ENCODE results near the gene RBM5.

Gene RBM5

DNA sequence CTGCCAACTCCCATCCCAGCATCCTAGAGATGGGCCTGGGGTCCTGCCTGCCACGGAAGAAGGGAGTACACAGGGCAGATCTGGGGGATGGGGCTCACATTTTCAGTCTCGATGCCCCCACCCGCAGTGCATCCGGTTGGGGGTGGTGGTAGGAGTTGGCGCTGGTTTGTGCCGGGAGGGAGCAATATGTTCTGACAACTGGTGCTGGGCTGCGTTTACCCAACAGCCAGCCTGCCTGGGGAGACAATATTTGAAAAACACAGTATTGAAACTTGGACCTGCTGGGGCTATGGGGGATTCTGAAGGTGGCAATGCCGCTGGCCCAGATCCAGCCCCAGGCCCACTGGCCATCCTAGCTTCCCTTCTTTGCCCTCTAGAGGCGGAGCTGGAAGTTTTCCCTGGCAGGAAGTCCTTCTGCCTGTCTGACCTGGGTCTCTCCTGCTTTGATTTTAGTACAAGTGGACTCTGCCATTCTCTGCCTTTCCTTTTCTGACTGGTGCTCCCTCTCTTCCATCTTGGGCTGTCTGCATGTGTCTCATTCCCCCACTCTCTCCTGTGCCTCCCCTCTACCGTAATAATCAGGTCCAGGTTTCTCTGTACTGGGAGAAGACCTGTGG lies 69.9 kb downstream of the RBM5 start:
- no peak for DNase-seq (ENCODE audit: low read depth in 1 of 2, low spot score in 1 of 2)

DNA sequence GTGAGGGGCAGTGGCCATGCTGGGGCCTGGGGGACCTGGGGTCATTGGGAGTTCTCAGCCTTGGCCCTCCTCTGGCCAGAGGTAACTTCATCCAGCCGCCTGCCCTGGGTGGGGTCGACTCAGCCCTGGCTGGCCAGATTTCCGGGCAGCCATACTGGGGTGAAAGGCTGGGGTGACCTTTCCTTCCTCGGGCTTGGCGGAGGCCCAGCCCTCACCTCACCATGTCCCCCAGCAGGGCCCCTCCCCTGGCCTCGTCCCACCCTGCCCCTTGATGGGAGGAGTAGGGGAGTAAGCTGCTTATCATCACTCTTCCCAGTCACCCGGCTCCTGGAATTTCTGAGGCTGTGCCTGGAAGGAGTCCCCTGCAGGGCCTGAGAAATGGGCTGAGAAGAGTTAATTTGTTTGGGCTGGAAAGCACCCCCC lies 71.9 kb downstream of the RBM5 start:
- no peak for DNase-seq (ENCODE audit: low read depth in 1 of 2, low spot score in 1 of 2)

DNA sequence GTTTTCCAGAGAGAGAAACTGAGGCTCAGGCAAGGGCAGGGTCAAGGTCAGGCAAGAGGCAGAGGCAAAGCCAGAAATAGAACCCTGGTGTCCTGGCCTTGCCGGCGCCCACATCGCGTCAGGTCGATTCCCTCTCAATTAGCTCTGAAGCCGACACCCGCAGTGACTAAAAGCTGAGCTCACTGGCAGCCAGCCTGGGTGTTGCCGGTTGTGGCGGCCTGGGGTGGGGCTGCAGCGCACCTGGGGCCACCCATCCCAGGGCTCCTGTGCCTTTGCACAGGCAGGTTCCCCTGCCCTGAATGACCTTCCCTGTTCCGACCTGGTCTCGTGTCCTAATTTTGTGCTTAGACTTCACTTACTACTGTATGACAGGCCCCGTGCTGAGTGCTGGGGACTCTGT lies 72.6 kb downstream of the RBM5 start:
- no peak for DNase-seq (ENCODE audit: low read depth in 1 of 2, low spot score in 1 of 2)

- DNase-seq (ENCODE audit: low read depth in 1 of 2, low spot score in 1 of 2) = no peak
Observed at GRCh38 chr3:50162034-50162883, 73.5 kb downstream of the RBM5 start.

DNA sequence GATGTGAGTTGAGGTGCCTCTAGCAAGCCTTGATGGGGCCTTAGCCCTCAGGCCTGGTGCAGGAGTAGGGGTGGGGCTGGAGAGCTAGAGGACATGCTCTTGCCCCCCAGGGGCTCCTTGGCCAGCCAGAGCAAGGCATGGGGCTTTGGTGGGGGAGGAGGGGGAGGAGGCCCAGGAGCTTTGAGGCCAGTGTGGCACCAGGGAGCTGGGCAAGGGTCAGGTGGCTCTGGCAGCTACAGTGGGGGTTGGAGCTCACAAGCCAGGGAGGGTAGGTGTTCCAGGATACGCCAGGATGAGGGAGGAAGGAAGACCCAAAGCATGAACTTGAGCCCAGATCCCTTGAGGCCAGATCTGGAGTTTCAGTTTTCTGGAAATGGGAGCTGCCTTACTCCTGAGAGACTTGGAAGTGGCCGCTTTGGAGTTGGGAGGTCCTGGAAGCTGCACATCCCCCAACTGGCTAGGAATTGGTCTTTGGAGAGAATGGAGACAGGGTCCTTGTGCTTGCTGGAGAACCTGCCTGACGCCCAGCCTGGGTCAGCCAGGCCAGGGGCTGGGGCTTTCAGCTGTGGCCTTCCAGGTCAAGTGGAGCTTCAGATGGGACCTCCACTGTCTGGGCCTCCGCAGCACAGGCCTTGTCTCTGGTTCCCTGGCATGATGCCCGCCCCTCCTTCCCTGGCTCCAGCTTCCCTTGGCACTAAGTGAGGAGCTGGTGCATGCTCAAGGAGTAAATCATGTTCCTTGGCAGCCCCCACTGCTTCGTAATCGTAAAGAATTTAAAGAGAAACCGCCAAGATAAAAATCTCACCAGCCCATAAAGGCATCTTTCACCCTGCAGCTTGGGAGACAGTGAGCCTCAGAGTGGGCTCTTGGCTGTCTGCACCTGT lies 75.1 kb downstream of the RBM5 start:
- no peak for DNase-seq (ENCODE audit: low read depth in 1 of 2, low spot score in 1 of 2)

DNA sequence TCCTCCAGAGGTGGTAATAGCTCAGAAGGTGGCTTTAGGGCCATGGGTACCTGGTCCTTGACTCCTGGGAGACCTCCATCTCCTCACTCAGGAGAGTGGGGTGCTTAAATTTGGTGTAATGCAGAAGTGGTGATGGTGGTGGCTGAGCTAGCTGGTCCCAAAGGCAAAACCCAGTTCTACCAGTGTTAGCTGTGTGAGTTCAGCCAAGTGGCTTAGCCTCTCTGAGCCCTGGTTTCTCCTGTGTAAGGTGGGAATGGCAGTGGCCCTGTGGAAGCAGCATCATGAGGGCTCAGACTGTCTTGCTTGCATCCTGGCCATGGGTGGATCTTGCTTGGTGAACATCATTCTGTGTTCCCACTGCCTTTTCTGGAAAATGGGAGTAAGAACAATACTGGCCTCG lies 75.8 kb downstream of the RBM5 start:
- no peak for DNase-seq (ENCODE audit: low read depth in 1 of 2, low spot score in 1 of 2)

DNA sequence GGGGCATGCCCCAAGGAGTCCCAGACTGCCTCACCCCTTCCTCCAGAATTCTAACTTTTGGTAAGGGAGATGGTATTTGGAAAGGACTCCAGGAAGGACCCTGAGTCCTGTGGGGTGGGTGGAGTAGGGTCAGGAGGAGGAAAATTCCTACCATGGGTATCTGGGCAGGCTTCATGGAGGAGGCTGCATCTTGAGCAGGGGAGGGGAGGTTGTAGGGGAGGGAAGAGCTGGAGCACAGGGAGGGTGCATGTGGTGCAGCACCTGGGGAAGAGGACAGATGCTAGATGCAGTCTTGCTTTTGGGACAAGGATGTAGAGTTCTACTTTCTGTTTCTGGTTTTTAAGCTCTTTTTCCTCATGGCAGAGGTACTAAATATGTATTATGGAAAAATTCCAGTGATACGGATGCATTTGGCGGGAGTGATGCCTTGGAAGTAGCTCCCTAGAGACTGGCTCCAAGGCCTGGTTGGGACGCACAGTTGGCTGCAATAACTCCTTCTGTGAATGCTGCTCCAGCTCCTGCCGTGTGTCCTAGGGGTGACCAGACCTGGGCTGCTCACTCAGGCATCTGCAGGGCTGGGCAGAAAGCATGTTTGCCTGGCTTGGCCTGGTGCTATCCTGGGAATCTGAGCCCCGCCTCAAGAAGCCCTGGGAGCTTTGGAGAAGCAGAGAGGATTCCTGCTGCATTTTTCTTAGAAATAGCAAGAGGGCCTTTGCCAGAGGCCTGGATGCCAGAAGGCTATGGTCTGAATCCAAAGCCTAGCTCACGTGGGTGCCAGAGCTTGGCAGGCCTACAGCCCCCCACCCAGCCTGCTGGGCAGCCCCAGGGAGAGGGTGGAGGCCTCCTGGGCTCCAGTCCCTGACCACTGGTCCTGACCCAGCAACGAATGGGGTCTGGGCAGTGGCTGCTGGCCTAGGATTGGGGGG lies 76.5 kb downstream of the RBM5 start:
- DNase-seq (ENCODE audit: low read depth in 1 of 2, low spot score in 1 of 2) = no peak

DNA sequence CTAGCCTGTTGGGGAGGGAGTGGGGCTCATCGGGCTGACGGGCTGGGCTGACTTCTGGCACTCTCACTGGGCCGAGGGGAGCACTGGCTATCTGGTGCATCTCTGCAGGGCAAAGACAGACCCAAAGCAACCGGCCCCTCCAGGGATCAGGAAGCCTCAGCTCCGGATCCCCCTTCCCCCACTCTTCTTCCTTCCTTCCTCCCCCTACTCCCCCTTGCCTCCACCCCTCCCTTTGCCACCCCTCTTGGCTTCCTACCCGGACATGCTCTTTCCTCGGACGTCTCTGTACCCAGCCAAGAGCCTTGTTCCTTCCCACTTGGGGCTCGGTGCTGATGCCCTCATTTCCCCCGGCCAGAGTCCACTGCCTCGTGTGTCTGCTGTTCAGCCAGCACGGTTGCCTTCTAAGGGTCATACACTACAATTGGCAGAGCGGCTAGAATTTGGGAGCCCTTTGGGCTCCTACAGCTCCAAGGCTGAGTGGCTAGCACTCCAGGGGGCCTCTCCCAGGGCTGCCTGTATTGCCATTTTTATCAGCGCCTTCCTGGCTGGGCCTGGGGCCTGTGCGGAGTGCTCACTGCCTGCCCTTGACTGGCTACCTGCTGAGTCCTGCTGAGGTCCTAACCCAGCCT lies 77.3 kb downstream of the RBM5 start:
- DNase-seq (ENCODE audit: low read depth in 1 of 2, low spot score in 1 of 2) = no peak

DNA sequence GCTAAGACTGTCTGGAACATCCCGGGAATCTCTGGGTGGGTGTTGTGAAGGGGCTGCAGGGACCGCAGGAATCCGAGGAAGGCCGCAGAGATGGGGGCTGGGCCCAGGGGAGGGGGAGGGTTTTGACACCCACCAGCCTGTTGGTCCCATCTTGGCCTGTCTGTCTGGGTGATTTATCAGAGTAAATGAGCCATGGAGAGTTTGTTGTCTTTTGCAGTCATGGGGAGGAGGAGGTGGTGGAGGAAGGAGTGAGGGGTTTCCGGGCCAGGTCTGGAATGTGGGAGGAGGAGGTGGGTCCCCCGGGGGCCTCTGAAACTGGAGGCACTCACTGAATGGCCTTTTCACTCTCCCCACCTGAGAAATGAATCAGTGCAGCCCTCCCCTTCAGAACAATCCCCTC lies 77.9 kb downstream of the RBM5 start:
- no peak for DNase-seq (ENCODE audit: low read depth in 1 of 2, low spot score in 1 of 2)

GRCh38 chr3:50167069-50167840 lies 78.5 kb downstream of the RBM5 start:
- DNase-seq (ENCODE audit: low read depth in 1 of 2, low spot score in 1 of 2) = no peak

GRCh38 chr3:50167841-50168209 lies 79.1 kb downstream of the RBM5 start:
- no peak for DNase-seq (ENCODE audit: low read depth in 1 of 2, low spot score in 1 of 2)

DNA sequence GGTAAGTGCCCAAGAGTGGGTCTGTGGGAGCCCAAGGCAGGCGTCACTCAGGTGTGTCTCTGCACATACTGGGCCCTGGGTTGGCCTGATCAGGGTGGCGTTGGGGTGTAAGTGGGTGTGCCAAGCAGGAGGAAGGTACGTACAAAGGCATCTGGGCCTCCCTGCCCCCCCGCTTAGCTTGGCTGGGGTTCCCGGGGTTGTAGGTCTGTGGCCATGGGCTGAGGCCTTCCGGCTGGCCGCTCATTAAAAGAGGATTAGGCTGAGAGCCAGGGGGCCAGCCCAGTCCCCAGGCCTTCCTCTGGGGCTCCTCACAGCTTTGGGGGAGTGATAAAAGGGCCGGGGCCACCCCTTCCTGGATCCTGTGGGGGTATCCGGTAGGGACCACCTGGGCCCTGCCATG lies 79.7 kb downstream of the RBM5 start:
- no peak for DNase-seq (ENCODE audit: low read depth in 1 of 2, low spot score in 1 of 2)
